HG03558 (cell line): ENCODE results near the gene KCNMB1.
"Not testable (repeated sequence)": the region's sequence is repeated elsewhere in the genome, so short reads cannot be mapped to it uniquely, and the experiment has no call there.

ENCODE experiments used
- ATAC-seq: cut with Tn5 transposase; IDR thresholded peaks from one replicate; pipeline ENCODE4 v1.9.1; 2021; ENCODE audit warnings: moderate number of reproducible peaks; ENCODE audit not compliant: unreplicated experiment; ENCODE audit errors: extremely low read depth

Gene KCNMB1

GRCh38 chr5:170380361-170380951 is 8.7 kb downstream of the KCNMB1 start:
- no peak for ATAC-seq

GRCh38 chr5:170378740-170379139 is 10.4 kb downstream of the KCNMB1 start:
- no peak for ATAC-seq

- ATAC-seq: no peak
Measured at GRCh38 chr5:170377027-170377426, 12.1 kb downstream of the KCNMB1 start.

GRCh38 chr5:170376526-170376925 is 12.6 kb downstream of the KCNMB1 start:
- not testable (repeated sequence) for ATAC-seq

GRCh38 chr5:170375283-170375682 is 13.9 kb downstream of the KCNMB1 start:
- ATAC-seq: no peak

GRCh38 chr5:170372971-170373370 is 16.2 kb downstream of the KCNMB1 start:
- no peak for ATAC-seq

- no peak for ATAC-seq
Measured at GRCh38 chr5:170368586-170368985, 20.6 kb downstream of the KCNMB1 start.

GRCh38 chr5:170366276-170366675 is 22.9 kb downstream of the KCNMB1 start:
- no peak for ATAC-seq

GRCh38 chr5:170365831-170366230 is 23.3 kb downstream of the KCNMB1 start:
- no peak for ATAC-seq

GRCh38 chr5:170365011-170365410 is 24.2 kb downstream of the KCNMB1 start:
- no peak for ATAC-seq

GRCh38 chr5:170363671-170364070 is 25.5 kb downstream of the KCNMB1 start:
- no peak for ATAC-seq

GRCh38 chr5:170362656-170363055 is 26.5 kb downstream of the KCNMB1 start:
- no peak for ATAC-seq

GRCh38 chr5:170362102-170362501 is 27.1 kb downstream of the KCNMB1 start:
- no peak for ATAC-seq

- ATAC-seq: no peak
Measured at GRCh38 chr5:170361616-170362015, 27.6 kb downstream of the KCNMB1 start.

- ATAC-seq: no peak
Measured at GRCh38 chr5:170361116-170361515, 28.1 kb downstream of the KCNMB1 start.

- no peak for ATAC-seq
Measured at GRCh38 chr5:170360709-170361108, 28.5 kb downstream of the KCNMB1 start.

GRCh38 chr5:170357955-170358444 is 31.2 kb downstream of the KCNMB1 start:
- no peak for ATAC-seq

GRCh38 chr5:170355601-170356098 is 33.5 kb downstream of the KCNMB1 start:
- no peak for ATAC-seq

GRCh38 chr5:170353961-170354360 is 35.2 kb downstream of the KCNMB1 start:
- no peak for ATAC-seq

GRCh38 chr5:170353011-170353761 is 36.0 kb downstream of the KCNMB1 start:
- ATAC-seq: no peak

GRCh38 chr5:170348137-170348633 is 41.0 kb downstream of the KCNMB1 start:
- no peak for ATAC-seq
